Loucy (cell line): Measurements from ENCODE around the gene PIK3CB.

ENCODE experiments used
- H2AFZ ChIP-seq: fragments of 200-600 bp; sonication (generic); 2 replicates; pipeline ENCODE4 v1.6.0; 2016; ENCODE audit warnings: antibody characterized with exemption, mild to moderate bottlenecking, low read length, moderate library complexity
- H3F3A ChIP-seq: fragments of 200-600 bp; 2 replicates; pipeline ENCODE4 v1.6.0; 2016; ENCODE audit warnings: antibody characterized with exemption, low read depth, mild to moderate bottlenecking
- H3K27me3 ChIP-seq: fragments of 200-600 bp; sonication (generic); 2 replicates; pipeline ENCODE4 v1.6.1; 2014; ENCODE audit warnings: low read length, mild to moderate bottlenecking; ENCODE audit not compliant: insufficient read depth, poor library complexity, severe bottlenecking
- H3K36me3 ChIP-seq: fragments of 200-600 bp; sonication (generic); 2 replicates; pipeline ENCODE4 v1.6.1; 2016; ENCODE audit warnings: low read length; ENCODE audit not compliant: insufficient read depth
- H3K4me1 ChIP-seq: fragments of 200-600 bp; sonication (generic); 2 replicates; pipeline ENCODE4 v1.5.1; 2014; ENCODE audit warnings: low read length, mild to moderate bottlenecking; ENCODE audit not compliant: insufficient read depth, poor library complexity, severe bottlenecking
- H3K4me2 ChIP-seq: fragments of 200-600 bp; sonication (generic); 2 replicates; pipeline ENCODE4 v1.6.0; 2014; ENCODE audit warnings: antibody characterized with exemption, low read length, low read depth, mild to moderate bottlenecking; ENCODE audit not compliant: poor library complexity, severe bottlenecking
- H3K4me3 ChIP-seq: fragments of 200-600 bp; sonication (generic); 2 replicates; pipeline ENCODE4 v1.5.1; 2014; ENCODE audit warnings: low read length, mild to moderate bottlenecking, mixed read lengths; ENCODE audit not compliant: poor library complexity, severe bottlenecking
- H3K79me2 ChIP-seq: fragments of 200-600 bp; sonication (generic); 2 replicates; pipeline ENCODE4 v1.6.1; 2014; ENCODE audit warnings: low read length; ENCODE audit not compliant: insufficient read depth
- H3K9ac ChIP-seq: fragments of 200-600 bp; sonication (generic); 2 replicates; pipeline ENCODE4 v1.6.0; 2014; ENCODE audit warnings: mild to moderate bottlenecking, low read depth, low read length, moderate library complexity; ENCODE audit not compliant: poor library complexity, severe bottlenecking
- H3K9me2 ChIP-seq: fragments of 200-600 bp; sonication (generic); replicated peaks from 2 replicates; pipeline ENCODE4 v1.6.1; 2016; ENCODE audit warnings: low read depth, low read length, mixed read lengths
- H3K9me3 ChIP-seq: fragments of 200-600 bp; sonication (generic); 2 replicates; pipeline ENCODE4 v1.6.1; 2014; ENCODE audit warnings: mild to moderate bottlenecking, antibody characterized with exemption, low read length, low read depth; ENCODE audit not compliant: insufficient read depth
- H4K20me1 ChIP-seq: fragments of 200-600 bp; sonication (generic); 2 replicates; pipeline ENCODE4 v1.6.0; 2014; ENCODE audit warnings: antibody characterized with exemption, low read length, mild to moderate bottlenecking; ENCODE audit not compliant: insufficient read depth, poor library complexity, severe bottlenecking
- EZH2phosphoT487 ChIP-seq: fragments of 200-600 bp; IDR thresholded peaks from 2 replicates; pipeline ENCODE4 v1.6.1; 2018; ENCODE audit warnings: antibody characterized with exemption, mild to moderate bottlenecking, moderate library complexity, borderline replicate concordance
- TF ChIP-seq, protein P1 (sequence below): fragments of 200-600 bp; sonication (generic); conservative IDR thresholded peaks from 2 replicates; pipeline ENCODE4 v1.5.1; 2014; ENCODE audit warnings: mild to moderate bottlenecking, antibody characterized with exemption, low read length

PIK3CB gene

DNA sequence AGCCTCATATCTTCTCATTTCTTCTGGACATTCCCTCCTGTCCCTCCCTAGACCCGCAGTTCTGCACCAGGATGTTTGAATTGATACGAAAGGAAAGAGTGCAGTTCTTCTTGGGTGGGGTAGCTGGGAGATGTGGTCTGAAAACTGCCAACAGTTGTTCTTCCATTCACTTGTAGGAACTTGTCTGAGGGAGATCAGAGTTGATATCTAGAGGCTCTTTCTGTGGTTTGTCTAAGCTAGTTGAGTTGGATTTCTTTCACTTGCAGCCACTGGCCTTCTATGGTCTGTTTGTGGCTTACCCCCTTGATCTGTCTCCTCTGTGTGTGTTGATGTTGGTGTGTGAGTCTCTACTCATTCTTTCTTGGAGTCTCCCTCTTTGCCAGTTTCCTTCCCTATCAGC lies 42.5 kb upstream of the PIK3CB start:
- no peak overlapping the region for H2AFZ ChIP-seq
- H3K9me2 ChIP-seq = no peaks in the 10 kb centered on the region
- H3K9me3 ChIP-seq = no peaks in the 10 kb centered on the region
- no peaks in the 10 kb centered on the region for H4K20me1 ChIP-seq
- H3K9ac ChIP-seq = no peak overlapping the region
- H3K27me3 ChIP-seq = no peaks in the 10 kb centered on the region
- no peaks in the 10 kb centered on the region for H3K36me3 ChIP-seq
- H3K4me1 ChIP-seq = no peaks in the 10 kb centered on the region
- no peaks in the 10 kb centered on the region for H3K79me2 ChIP-seq
- H3K4me3 ChIP-seq = no peak overlapping the region
- H3F3A ChIP-seq = no peaks in the 10 kb centered on the region
- H3K4me2 ChIP-seq = no peak overlapping the region
- TF ChIP-seq EZH2phosphoT487 = no peak
- TF ChIP-seq, protein P1, sequence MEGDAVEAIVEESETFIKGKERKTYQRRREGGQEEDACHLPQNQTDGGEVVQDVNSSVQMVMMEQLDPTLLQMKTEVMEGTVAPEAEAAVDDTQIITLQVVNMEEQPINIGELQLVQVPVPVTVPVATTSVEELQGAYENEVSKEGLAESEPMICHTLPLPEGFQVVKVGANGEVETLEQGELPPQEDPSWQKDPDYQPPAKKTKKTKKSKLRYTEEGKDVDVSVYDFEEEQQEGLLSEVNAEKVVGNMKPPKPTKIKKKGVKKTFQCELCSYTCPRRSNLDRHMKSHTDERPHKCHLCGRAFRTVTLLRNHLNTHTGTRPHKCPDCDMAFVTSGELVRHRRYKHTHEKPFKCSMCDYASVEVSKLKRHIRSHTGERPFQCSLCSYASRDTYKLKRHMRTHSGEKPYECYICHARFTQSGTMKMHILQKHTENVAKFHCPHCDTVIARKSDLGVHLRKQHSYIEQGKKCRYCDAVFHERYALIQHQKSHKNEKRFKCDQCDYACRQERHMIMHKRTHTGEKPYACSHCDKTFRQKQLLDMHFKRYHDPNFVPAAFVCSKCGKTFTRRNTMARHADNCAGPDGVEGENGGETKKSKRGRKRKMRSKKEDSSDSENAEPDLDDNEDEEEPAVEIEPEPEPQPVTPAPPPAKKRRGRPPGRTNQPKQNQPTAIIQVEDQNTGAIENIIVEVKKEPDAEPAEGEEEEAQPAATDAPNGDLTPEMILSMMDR = no peak

- peak overlapping the region; percentile 36; the same call in 1 of the 2 replicates for H2AFZ ChIP-seq
- no peak overlapping the region for H3K4me3 ChIP-seq
- no peak for TF ChIP-seq EZH2phosphoT487
- no peak overlapping the region for H3K9ac ChIP-seq
- no peaks in the 10 kb centered on the region for H3K9me3 ChIP-seq
- H3K9me2 ChIP-seq = no peaks in the 10 kb centered on the region
- H3K79me2 ChIP-seq = no peaks in the 10 kb centered on the region
- no peak overlapping the region for H3K4me2 ChIP-seq
- H3K36me3 ChIP-seq = no peaks in the 10 kb centered on the region
- H3F3A ChIP-seq = no peaks in the 10 kb centered on the region
- no peaks in the 10 kb centered on the region for H3K4me1 ChIP-seq
- H3K27me3 ChIP-seq = no peaks in the 10 kb centered on the region
- no peaks in the 10 kb centered on the region for H4K20me1 ChIP-seq
Observed at GRCh38 chr3:138875754-138876664, 41.3 kb upstream of the PIK3CB start.

- no peak overlapping the region for H3K4me3 ChIP-seq
- H3K4me2 ChIP-seq = no peak overlapping the region
- no peaks in the 10 kb centered on the region for H3K79me2 ChIP-seq
- no peaks in the 10 kb centered on the region for H3K36me3 ChIP-seq
- no peaks in the 10 kb centered on the region for H3K4me1 ChIP-seq
- no peaks in the 10 kb centered on the region for H3K9me2 ChIP-seq
- TF ChIP-seq, protein P1 = no peak
- no peak for TF ChIP-seq EZH2phosphoT487
- H3K9me3 ChIP-seq = no peaks in the 10 kb centered on the region
- H2AFZ ChIP-seq = peak overlapping the region; percentile 36; the same call in 1 of the 2 replicates
- no peak overlapping the region for H3K9ac ChIP-seq
- no peaks in the 10 kb centered on the region for H4K20me1 ChIP-seq
- no peaks in the 10 kb centered on the region for H3K27me3 ChIP-seq
- no peaks in the 10 kb centered on the region for H3F3A ChIP-seq
Observed at GRCh38 chr3:138875096-138875753, 40.5 kb upstream of the PIK3CB start.
